GM13977 (cell line): ENCODE results near the gene THOC7.

ENCODE experiments used
- DNase-seq: peaks from one replicate; pipeline ENCODE4 v3.0.0; 2012; ENCODE audit warnings: low spot score
- CTCF ChIP-seq: IDR thresholded peaks from 2 replicates; pipeline ENCODE4 v1.5.1; 2012; ENCODE audit warnings: mild to moderate bottlenecking, control low read depth; ENCODE audit not compliant: insufficient read depth; ENCODE audit errors: extremely low read depth, missing control alignments
- in situ Hi-C: fragments of 300-500 bp; cut with MboI; formaldehyde crosslinking; loops from one replicate; pipeline ENCODE4 v1.12.0; 2022; ENCODE audit warnings: low sequenced_read_pairs, low pct_unique_long_range_greater_than_20kb, mixed read lengths, inconsistent platforms; ENCODE audit not compliant: unreplicated experiment

The THOC7 gene

GRCh38 chr3:63872135-63872924, 8.7 kb upstream of the THOC7 start:
- in situ Hi-C loops, result no loop called here
- TF ChIP-seq CTCF, result no peak
- no peak for DNase-seq

- no peak for DNase-seq
- no peak for TF ChIP-seq CTCF
- in situ Hi-C loops, result no loop called here
These were observed 7.0 kb upstream of the THOC7 start for GRCh38 chr3:63870615-63871005.

GRCh38 chr3:63869940-63870614, 6.5 kb upstream of the THOC7 start:
- in situ Hi-C loops, result no loop called here
- no peak for DNase-seq
- no peak for TF ChIP-seq CTCF

GRCh38 chr3:63867225-63867624, 3.6 kb upstream of the THOC7 start:
- no peak for DNase-seq
- in situ Hi-C loops, result no loop called here
- no peak for TF ChIP-seq CTCF

- no peak for TF ChIP-seq CTCF
- in situ Hi-C loops, result no loop called here
- DNase-seq, result no peak
These were observed 1.3 kb upstream of the THOC7 start for GRCh38 chr3:63864965-63865327.

- peak; percentile 80 for DNase-seq
- no peak for TF ChIP-seq CTCF
- in situ Hi-C loops, result no loop called here
These were observed 681 bp upstream of the THOC7 start for GRCh38 chr3:63864008-63864964.
